Activated CD4-positive, CD25-positive, alpha-beta regulatory T cell treated with anti-CD3 and anti-CD28 coated beads, Interleukin-2, amount 50 U/mL, for 72 hours (primary cell): Measurements from ENCODE around the gene ZFAND2A.
"Not testable (repeated sequence)": the region's sequence is repeated elsewhere in the genome, so short reads cannot be mapped to it uniquely, and the experiment has no call there.

Experiments
- DNase-seq: peaks from one replicate; pipeline ENCODE4 v3.0.0; 2021

The ZFAND2A gene

DNA sequence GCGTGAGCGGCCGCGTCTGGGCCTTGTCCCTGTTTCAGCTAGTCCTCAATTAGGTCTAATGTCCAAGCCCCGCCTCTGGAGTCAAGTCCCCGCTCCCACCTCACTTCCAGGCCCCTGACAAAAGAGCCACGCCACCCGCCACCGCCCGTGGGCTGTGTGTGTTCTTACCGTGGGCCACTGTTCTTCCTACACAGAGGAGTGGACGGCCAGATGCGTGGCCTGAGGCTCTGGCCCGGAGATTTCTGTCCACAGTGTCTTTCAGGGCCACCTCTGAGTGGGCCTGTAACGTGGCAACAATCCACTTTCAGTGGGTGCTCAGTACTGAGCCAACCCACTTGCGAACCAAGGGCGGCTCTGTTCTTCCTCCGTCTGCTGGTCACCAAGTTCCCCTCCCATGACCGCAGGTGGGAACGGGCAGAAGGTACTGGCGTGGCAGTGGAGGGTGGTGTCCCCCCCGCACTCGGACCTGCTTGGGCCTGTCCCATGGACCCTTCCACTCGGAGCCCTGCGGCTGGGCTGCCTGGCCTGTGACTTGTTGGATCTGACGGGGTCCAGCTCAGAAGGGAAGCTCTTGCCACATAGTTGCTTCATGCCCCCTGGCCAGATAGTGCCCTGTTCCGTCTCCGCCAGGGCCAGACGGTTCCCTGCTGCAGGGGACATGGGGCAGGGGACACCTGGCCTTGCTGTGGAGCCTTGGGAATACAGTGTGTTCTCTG, 15.0 kb upstream of the ZFAND2A start:
- no peak for DNase-seq

GRCh38 chr7:1174002-1174401, 14.0 kb upstream of the ZFAND2A start:
- no peak for DNase-seq

GRCh38 chr7:1172666-1173523, 12.9 kb upstream of the ZFAND2A start:
- DNase-seq: no peak

- DNase-seq: not testable (repeated sequence)
Observed at GRCh38 chr7:1171516-1171915, 11.5 kb upstream of the ZFAND2A start.

GRCh38 chr7:1170741-1171501, 10.9 kb upstream of the ZFAND2A start:
- DNase-seq: no peak

DNA sequence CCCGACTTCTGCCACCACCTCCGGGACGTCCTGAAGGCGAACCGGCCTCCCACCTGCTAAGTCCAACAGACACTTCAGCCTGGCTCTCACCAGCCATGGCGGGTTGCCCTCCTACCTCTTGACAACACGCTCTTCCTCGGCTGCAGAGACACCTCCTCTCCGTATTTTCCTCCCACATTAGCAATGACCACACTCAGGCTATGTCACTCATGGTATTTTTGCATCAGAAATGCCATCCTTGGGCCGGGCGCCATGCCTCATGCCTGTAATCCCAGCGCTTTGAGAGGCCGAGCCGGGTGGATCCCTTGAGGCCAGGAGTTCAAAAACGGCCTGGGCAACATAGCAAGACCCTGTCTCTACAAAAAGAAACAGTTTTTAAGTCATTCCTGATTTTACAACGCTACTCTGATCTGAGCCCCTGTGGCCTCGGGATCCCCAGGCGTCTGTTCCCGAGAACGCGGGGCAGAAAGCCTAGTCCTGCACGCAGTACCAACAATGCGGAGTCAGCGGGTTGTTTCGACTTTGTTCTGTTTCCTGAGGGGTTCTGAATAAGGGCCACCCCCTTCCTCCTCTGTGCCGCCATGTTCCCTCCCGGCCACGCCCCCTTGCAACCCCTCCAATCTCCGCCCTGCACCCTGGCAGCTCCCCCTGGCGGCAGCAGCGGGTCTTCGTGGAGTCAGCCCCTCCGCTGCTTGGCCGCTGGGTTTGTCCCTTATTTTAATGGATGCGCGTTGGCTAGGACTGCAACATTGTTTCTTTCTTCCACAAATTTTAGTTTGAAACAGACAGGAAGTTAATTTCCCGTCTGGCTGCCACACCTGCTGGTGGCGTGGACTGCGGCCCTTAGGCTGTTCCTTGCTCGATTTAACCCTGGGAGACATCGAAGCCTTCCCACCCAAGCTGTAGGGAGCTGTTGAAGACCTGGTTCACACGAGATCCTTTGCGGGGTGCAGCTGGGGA, 9.7 kb upstream of the ZFAND2A start:
- peak; percentile 85 for DNase-seq

DNA sequence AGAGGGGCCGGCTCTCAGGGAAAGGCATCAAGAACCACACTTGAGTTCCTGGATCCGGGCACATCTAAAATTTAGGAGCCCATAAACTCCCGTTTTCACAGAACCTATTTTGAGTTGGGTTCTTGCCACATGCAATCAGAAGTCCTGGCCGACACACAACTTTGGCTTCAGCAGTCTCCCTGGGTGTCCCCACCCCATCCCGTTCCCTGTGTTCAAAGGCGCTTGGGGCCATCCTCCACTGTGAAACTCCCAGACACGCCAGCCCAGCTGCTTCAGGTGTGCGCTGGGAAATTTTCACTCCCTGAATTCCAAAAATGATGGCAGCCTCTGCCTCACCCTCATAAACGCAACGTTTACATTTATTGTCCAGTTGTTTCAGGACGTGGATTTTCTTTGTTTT, 8.4 kb upstream of the ZFAND2A start:
- DNase-seq: no peak

DNA sequence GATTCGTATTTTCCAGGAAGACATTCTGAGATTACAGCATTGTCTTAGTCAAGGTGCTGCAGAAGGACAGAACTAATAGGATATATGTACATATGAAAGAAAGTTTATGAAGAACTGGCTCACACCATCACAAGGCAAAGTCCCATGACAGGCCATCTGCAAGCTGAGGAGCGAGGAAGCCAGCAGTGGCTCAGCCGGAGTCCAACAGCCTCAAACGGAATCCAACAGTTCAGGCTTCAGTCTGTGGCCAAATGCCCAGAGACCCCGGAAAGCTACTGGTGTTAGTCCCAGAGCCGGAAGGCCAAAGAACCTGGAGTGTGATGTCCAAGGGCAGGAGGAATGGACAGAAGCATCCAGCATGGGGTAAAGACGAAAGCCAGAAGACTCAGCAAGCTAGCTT, 4.4 kb upstream of the ZFAND2A start:
- DNase-seq: no peak

DNA sequence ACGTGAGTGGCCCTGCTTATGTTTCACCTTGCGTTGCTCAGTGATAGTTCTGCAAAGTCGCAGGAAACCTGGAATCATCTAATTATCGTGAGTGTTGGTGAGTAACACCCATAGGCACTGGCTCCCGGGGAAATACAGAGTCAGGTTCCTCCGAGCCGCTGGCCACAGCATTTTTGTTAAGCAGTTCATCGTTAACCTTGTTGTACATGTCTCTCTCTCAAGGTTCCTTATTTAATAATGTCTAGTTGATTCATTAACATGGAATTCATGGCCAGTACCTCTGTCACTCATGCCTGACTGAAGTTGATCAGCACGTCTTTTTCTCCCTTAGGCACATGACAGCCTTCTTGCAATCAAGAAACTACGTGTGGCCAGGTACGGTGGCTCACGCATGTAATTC, 3.1 kb upstream of the ZFAND2A start:
- DNase-seq: no peak

DNA sequence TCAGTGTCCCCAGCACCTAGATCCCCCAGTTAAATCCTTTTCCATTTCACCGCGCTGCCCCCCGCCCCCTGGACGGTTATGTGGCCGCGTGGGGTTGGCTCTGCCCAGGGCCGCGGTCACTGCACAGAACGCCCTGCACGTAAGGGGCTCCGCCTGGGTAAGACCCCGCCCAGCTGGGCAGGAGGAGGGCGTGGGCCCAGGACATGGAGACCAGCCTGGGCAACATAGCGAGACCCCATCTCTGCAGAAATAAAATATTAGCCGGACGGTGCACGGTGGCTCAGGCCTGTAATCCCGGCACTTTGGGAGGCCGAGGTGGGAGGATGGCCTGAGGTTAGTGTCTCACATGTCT, 650 bp upstream of the ZFAND2A start:
- no peak for DNase-seq

- DNase-seq: not testable (repeated sequence)
Observed at GRCh38 chr7:1159231-1159630, 765 bp downstream of the ZFAND2A start.

DNA sequence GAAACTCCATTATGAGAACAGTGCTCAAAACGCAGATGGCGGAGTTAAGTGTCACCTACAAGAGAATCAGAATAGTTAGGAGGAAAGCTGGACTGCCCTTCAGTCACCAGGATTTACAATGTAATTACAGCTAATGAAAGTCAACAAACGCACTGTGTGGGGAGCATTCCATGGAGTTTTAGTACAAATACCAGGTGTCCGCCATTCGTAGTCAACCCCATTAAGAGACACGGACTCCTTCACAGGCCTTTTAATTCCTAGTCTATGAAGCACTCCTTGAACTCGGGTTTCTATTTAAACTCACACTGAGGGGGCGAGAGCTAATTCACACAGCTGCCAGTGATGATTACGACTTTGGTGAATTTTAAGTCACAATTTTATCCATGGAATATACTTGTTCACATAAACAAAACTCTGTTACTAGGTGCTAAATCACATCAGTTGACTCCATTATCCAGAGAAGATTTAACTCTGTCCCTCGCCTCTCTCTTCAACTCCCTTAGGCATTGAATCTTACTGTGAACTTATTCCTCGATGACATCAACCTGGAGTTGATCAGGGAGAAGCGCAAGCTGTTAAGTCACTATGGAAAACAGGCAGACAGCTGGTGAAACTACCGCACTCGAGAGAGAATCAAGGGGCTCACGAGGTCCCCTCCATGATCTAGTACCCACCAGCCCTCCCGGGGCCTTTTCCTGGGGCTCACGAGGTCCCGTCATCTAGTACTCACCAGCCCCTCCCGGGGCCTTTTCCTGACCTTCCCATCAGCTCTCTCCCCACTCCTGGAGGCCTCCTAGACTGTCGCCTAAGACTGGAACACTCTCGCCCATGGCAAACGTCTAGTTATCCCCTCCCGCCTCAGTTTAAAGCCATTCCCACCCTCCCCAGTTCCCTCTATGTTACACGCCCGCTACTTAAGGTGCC, 1.5 kb downstream of the ZFAND2A start:
- DNase-seq: no peak

GRCh38 chr7:1156782-1157535, 3.0 kb downstream of the ZFAND2A start:
- DNase-seq: no peak

- not testable (repeated sequence) for DNase-seq
Observed at GRCh38 chr7:1155818-1156781, 3.9 kb downstream of the ZFAND2A start.

DNA sequence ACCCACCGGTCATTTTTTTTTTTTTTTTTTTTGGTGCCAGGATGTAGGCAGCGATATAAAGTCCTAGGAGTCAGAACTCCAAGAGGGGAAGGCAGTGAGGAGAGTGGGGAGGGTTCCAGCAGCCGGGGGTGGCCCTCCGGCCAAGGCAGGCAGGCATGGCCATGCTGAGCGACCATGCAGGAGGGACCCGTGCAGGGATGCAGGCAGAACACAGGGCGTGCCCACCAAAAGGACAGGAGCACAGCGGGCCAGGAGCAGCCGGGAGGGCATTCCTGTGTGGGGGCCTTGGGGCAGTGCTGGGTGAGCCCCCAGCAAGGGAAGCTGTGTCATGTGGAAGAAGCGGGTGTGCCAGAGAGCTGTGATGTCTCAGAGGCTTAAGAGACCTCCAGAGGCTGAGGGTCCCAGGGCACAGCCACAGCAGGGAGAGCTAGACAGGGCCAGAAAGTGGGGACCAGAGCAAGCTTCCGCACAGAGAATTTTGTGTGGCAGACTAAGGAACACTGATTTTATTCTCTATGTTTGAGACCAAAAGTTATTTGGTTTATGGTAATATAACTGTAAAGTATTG, 5.7 kb downstream of the ZFAND2A start:
- no peak for DNase-seq

GRCh38 chr7:1152492-1152891, 7.5 kb downstream of the ZFAND2A start:
- DNase-seq: no peak

GRCh38 chr7:1151653-1152425, 8.2 kb downstream of the ZFAND2A start:
- no peak for DNase-seq

DNA sequence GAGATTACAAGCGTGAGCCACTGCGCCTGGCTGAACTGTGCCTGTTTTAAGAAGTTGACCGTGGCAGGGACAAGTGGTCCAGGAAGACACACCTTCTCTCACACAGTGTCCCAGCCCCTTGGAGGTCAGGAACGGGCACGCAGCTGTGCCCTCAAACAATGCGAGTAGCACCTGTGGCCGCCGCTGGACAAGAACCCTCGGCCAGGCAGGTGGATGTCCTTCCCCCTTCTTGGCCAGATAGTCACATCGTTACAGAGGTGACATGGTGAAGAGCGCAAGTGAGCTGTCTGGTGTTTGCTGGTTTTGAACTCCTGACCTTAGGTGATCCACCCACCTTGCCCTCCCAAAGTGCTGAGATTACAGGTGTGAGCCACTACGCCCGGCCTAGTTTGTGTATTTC, 8.8 kb downstream of the ZFAND2A start:
- DNase-seq: no peak
